WTC11 (cell line): ENCODE data around the gene VPS52. TPM values are rescaled to one million over a fixed set of nuclear protein-coding genes. Genes with fewer than 3 reads are reported as not detected.

Source experiments
- ATAC-seq: fragments of 200-7000 bp; cut with Tn5 transposase; 2 replicates; pipeline ENCODE4 v1.10.0; 2021; ENCODE audit warnings: mild to moderate bottlenecking, moderate library complexity
- CTCF ChIA-PET: fragments of 300-600 bp; sonication (Branson Sonifier 250); formaldehyde crosslinking; loops from one replicate; lab custom pipeline; 2021; ENCODE audit warnings: antibody characterized with exemption; lab: Charles Lee
- POLR2A ChIA-PET: fragments of 350-600 bp; sonication (Branson Sonifier 250); formaldehyde crosslinking; loops from one replicate; lab custom pipeline; 2021; ENCODE audit warnings: antibody characterized with exemption; lab: Charles Lee
- DNase-seq: peaks from one replicate; pipeline ENCODE4 v3.0.0; 2021; ENCODE audit warnings: low spot score
- H3K27ac Mint-ChIP-seq: 2 replicates; pipeline ENCODE4 v1.8.0; 2021; ENCODE audit warnings: mixed read lengths
- H3K27me3 Mint-ChIP-seq: 2 replicates; pipeline ENCODE4 v1.8.0; 2021; ENCODE audit warnings: low read depth, mild to moderate bottlenecking, moderate library complexity, mixed read lengths
- H3K36me3 Mint-ChIP-seq: 2 replicates; pipeline ENCODE4 v1.8.0; 2021; ENCODE audit warnings: mixed read lengths
- H3K4me1 Mint-ChIP-seq: 2 replicates; pipeline ENCODE4 v1.8.0; 2022; ENCODE audit warnings: mixed read lengths
- H3K4me3 Mint-ChIP-seq: 2 replicates; pipeline ENCODE4 v1.8.0; 2021; ENCODE audit warnings: mild to moderate bottlenecking, moderate library complexity, mixed read lengths
- H3K9me3 Mint-ChIP-seq: 2 replicates; pipeline ENCODE4 v1.8.0; 2021; ENCODE audit warnings: mixed read lengths
- ETV6 ChIP-seq: sonication (generic); formaldehyde crosslinking; IDR thresholded peaks from 2 replicates; pipeline ENCODE4 v1.8.1; 2022; ENCODE audit warnings: mild to moderate bottlenecking, missing genetic modification reagents
- FOXK1 ChIP-seq: sonication (generic); formaldehyde crosslinking; IDR thresholded peaks from 2 replicates; pipeline ENCODE4 v1.8.0; 2022; ENCODE audit warnings: mild to moderate bottlenecking, moderate library complexity, missing genetic modification reagents
- GTF2I ChIP-seq: fragments of 250-450 bp; sonication (Bioruptor Pico); conservative IDR thresholded peaks from 2 replicates; pipeline ENCODE4 v1.4.0; 2021; ENCODE audit warnings: mild to moderate bottlenecking
- HMGA2 ChIP-seq: fragments of 250-450 bp; sonication (Bioruptor Pico); IDR thresholded peaks from 2 replicates; pipeline ENCODE4 v1.4.0; 2021; ENCODE audit warnings: mild to moderate bottlenecking, moderate library complexity
- JAZF1 ChIP-seq: fragments of 250-450 bp; sonication (Bioruptor Pico); IDR thresholded peaks from 2 replicates; pipeline ENCODE4 v1.9.0; 2021; ENCODE audit warnings: moderate library complexity, mild to moderate bottlenecking, inconsistent platforms
- MXD4 ChIP-seq: fragments of 250-450 bp; sonication (Bioruptor Pico); IDR thresholded peaks from 2 replicates; pipeline ENCODE4 v1.8.0; 2021; ENCODE audit warnings: mild to moderate bottlenecking, moderate library complexity, borderline replicate concordance
- NFE2L1 ChIP-seq: sonication (generic); formaldehyde crosslinking; IDR thresholded peaks from 2 replicates; pipeline ENCODE4 v1.8.1; 2023; ENCODE audit warnings: missing genetic modification reagents
- SMAD4 ChIP-seq: sonication (generic); formaldehyde crosslinking; IDR thresholded peaks from 2 replicates; pipeline ENCODE4 v1.8.0; 2022; ENCODE audit warnings: mild to moderate bottlenecking, missing genetic modification reagents
- TEAD4 ChIP-seq: sonication (generic); formaldehyde crosslinking; IDR thresholded peaks from 2 replicates; pipeline ENCODE4 v1.8.0; 2022; ENCODE audit warnings: mild to moderate bottlenecking, missing genetic modification reagents
- ZNF263 ChIP-seq: sonication (generic); formaldehyde crosslinking; IDR thresholded peaks from 2 replicates; pipeline ENCODE4 v1.8.1; 2022; ENCODE audit warnings: low read depth, mild to moderate bottlenecking, moderate library complexity, missing genetic modification reagents
- ZNF423 ChIP-seq: fragments of 250-450 bp; sonication (Bioruptor Pico); IDR thresholded peaks from 2 replicates; pipeline ENCODE4 v2.1.2; 2022; ENCODE audit warnings: mild to moderate bottlenecking, moderate library complexity
- total RNA-seq: library from RNA; stranded (reverse); gene quantifications from 3 replicates; pipeline ENCODE4 v1.2.3, GENCODE V29; 2021
- TF ChIP-seq, protein P1 (sequence below): sonication (generic); formaldehyde crosslinking; IDR thresholded peaks from 2 replicates; pipeline ENCODE4 v1.8.0; 2023; ENCODE audit warnings: missing genetic modification reagents
- TF ChIP-seq, protein P2 (sequence below): sonication (generic); formaldehyde crosslinking; IDR thresholded peaks from 2 replicates; pipeline ENCODE4 v1.8.0; 2022; ENCODE audit warnings: missing genetic modification reagents
- TF ChIP-seq, protein P3 (sequence below): sonication (generic); formaldehyde crosslinking; IDR thresholded peaks from 2 replicates; pipeline ENCODE4 v1.8.1; 2023; ENCODE audit warnings: mild to moderate bottlenecking, missing genetic modification reagents, borderline replicate concordance
- TF ChIP-seq, protein P4 (sequence below): sonication (generic); formaldehyde crosslinking; IDR thresholded peaks from 2 replicates; pipeline ENCODE4 v1.8.0; 2023; ENCODE audit warnings: missing genetic modification reagents, mild to moderate bottlenecking, borderline replicate concordance
- TF ChIP-seq, protein P5 (sequence below): sonication (generic); formaldehyde crosslinking; IDR thresholded peaks from 2 replicates; pipeline ENCODE4 v1.8.0; 2022; ENCODE audit warnings: mild to moderate bottlenecking, missing genetic modification reagents

Gene VPS52
- total RNA-seq, 1 experiment from 2014 or later, result 46.8 TPM

- TF ChIP-seq, protein P1, sequence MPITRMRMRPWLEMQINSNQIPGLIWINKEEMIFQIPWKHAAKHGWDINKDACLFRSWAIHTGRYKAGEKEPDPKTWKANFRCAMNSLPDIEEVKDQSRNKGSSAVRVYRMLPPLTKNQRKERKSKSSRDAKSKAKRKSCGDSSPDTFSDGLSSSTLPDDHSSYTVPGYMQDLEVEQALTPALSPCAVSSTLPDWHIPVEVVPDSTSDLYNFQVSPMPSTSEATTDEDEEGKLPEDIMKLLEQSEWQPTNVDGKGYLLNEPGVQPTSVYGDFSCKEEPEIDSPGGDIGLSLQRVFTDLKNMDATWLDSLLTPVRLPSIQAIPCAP, result no peak
- TF ChIP-seq SMAD4, result no peak
- no peak for TF ChIP-seq MXD4
- TF ChIP-seq ZNF263 (CRISPR knock-in tag), result no peak
- no peak for TF ChIP-seq NFE2L1
These were observed 29.7 kb downstream of the VPS52 start (continued) for GRCh38 chr6:33241968-33242367.

- Mint-ChIP-seq H3K27me3 (peaks cover 45% of the 10 kb centered on the region), H3K27ac (no peak overlapping the region), H3K4me3 (no peak overlapping the region), H3K4me1 (peaks cover 18% of the 10 kb centered on the region), H3K36me3 (no peaks in the 10 kb centered on the region), H3K9me3 (no peaks in the 10 kb centered on the region)
- ChIA-PET CTCF (interaction anchor here (1.8 to 2.9 kb wide), 2 partner anchors 10 to 112 kb away, joined by 5 to 10 read pairs; no protein-coding TSS in a partner anchor), POLR2A (no interaction called here)
- DNase-seq (no peak), ATAC-seq (no peak)
- TF ChIP-seq, protein P2, sequence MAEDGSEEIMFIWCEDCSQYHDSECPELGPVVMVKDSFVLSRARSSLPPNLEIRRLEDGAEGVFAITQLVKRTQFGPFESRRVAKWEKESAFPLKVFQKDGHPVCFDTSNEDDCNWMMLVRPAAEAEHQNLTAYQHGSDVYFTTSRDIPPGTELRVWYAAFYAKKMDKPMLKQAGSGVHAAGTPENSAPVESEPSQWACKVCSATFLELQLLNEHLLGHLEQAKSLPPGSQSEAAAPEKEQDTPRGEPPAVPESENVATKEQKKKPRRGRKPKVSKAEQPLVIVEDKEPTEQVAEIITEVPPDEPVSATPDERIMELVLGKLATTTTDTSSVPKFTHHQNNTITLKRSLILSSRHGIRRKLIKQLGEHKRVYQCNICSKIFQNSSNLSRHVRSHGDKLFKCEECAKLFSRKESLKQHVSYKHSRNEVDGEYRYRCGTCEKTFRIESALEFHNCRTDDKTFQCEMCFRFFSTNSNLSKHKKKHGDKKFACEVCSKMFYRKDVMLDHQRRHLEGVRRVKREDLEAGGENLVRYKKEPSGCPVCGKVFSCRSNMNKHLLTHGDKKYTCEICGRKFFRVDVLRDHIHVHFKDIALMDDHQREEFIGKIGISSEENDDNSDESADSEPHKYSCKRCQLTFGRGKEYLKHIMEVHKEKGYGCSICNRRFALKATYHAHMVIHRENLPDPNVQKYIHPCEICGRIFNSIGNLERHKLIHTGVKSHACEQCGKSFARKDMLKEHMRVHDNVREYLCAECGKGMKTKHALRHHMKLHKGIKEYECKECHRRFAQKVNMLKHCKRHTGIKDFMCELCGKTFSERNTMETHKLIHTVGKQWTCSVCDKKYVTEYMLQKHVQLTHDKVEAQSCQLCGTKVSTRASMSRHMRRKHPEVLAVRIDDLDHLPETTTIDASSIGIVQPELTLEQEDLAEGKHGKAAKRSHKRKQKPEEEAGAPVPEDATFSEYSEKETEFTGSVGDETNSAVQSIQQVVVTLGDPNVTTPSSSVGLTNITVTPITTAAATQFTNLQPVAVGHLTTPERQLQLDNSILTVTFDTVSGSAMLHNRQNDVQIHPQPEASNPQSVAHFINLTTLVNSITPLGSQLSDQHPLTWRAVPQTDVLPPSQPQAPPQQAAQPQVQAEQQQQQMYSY (CRISPR knock-in tag), result no peak
- TF ChIP-seq, protein P3, sequence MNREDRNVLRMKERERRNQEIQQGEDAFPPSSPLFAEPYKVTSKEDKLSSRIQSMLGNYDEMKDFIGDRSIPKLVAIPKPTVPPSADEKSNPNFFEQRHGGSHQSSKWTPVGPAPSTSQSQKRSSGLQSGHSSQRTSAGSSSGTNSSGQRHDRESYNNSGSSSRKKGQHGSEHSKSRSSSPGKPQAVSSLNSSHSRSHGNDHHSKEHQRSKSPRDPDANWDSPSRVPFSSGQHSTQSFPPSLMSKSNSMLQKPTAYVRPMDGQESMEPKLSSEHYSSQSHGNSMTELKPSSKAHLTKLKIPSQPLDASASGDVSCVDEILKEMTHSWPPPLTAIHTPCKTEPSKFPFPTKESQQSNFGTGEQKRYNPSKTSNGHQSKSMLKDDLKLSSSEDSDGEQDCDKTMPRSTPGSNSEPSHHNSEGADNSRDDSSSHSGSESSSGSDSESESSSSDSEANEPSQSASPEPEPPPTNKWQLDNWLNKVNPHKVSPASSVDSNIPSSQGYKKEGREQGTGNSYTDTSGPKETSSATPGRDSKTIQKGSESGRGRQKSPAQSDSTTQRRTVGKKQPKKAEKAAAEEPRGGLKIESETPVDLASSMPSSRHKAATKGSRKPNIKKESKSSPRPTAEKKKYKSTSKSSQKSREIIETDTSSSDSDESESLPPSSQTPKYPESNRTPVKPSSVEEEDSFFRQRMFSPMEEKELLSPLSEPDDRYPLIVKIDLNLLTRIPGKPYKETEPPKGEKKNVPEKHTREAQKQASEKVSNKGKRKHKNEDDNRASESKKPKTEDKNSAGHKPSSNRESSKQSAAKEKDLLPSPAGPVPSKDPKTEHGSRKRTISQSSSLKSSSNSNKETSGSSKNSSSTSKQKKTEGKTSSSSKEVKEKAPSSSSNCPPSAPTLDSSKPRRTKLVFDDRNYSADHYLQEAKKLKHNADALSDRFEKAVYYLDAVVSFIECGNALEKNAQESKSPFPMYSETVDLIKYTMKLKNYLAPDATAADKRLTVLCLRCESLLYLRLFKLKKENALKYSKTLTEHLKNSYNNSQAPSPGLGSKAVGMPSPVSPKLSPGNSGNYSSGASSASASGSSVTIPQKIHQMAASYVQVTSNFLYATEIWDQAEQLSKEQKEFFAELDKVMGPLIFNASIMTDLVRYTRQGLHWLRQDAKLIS (CRISPR knock-in tag), result no peak
- TF ChIP-seq, protein P4, sequence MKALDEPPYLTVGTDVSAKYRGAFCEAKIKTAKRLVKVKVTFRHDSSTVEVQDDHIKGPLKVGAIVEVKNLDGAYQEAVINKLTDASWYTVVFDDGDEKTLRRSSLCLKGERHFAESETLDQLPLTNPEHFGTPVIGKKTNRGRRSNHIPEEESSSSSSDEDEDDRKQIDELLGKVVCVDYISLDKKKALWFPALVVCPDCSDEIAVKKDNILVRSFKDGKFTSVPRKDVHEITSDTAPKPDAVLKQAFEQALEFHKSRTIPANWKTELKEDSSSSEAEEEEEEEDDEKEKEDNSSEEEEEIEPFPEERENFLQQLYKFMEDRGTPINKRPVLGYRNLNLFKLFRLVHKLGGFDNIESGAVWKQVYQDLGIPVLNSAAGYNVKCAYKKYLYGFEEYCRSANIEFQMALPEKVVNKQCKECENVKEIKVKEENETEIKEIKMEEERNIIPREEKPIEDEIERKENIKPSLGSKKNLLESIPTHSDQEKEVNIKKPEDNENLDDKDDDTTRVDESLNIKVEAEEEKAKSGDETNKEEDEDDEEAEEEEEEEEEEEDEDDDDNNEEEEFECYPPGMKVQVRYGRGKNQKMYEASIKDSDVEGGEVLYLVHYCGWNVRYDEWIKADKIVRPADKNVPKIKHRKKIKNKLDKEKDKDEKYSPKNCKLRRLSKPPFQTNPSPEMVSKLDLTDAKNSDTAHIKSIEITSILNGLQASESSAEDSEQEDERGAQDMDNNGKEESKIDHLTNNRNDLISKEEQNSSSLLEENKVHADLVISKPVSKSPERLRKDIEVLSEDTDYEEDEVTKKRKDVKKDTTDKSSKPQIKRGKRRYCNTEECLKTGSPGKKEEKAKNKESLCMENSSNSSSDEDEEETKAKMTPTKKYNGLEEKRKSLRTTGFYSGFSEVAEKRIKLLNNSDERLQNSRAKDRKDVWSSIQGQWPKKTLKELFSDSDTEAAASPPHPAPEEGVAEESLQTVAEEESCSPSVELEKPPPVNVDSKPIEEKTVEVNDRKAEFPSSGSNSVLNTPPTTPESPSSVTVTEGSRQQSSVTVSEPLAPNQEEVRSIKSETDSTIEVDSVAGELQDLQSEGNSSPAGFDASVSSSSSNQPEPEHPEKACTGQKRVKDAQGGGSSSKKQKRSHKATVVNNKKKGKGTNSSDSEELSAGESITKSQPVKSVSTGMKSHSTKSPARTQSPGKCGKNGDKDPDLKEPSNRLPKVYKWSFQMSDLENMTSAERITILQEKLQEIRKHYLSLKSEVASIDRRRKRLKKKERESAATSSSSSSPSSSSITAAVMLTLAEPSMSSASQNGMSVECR (CRISPR knock-in tag), result no peak
- no peak for TF ChIP-seq GTF2I (CRISPR knock-in tag)
- TF ChIP-seq ZNF423 (CRISPR knock-in tag), result no peak
- no peak for TF ChIP-seq FOXK1 (CRISPR knock-in tag)
- TF ChIP-seq MXD4, result no peak
- TF ChIP-seq TEAD4 (CRISPR knock-in tag), result no peak
- TF ChIP-seq JAZF1 (CRISPR knock-in tag), result no peak
- TF ChIP-seq, protein P5, sequence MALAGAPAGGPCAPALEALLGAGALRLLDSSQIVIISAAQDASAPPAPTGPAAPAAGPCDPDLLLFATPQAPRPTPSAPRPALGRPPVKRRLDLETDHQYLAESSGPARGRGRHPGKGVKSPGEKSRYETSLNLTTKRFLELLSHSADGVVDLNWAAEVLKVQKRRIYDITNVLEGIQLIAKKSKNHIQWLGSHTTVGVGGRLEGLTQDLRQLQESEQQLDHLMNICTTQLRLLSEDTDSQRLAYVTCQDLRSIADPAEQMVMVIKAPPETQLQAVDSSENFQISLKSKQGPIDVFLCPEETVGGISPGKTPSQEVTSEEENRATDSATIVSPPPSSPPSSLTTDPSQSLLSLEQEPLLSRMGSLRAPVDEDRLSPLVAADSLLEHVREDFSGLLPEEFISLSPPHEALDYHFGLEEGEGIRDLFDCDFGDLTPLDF (CRISPR knock-in tag), result no peak
- TF ChIP-seq ETV6 (CRISPR knock-in tag), result no peak
- TF ChIP-seq HMGA2, result no peak
These were observed 33.9 kb downstream of the VPS52 start for GRCh38 chr6:33237741-33238140.
